SJSA1 (cell line): ENCODE measurements around the gene HCK. TPM values are rescaled to one million over a fixed set of nuclear protein-coding genes. Genes with fewer than 3 reads are reported as not detected.

Experiments used
- DNase-seq, 2 experiments: peaks; one replicate each; pipeline ENCODE4 v3.0.0-alpha.2; 2015 to 2020; ENCODE audit warnings: low spot score in 2 of 2, low read depth in 1 of 2
- H3K27ac ChIP-seq: fragments of 250-450 bp; sonication (Bioruptor Pico); 2 replicates; pipeline ENCODE4 v1.5.1; 2020; ENCODE audit warnings: mild to moderate bottlenecking, moderate library complexity
- H3K27me3 ChIP-seq: fragments of 250-450 bp; sonication (Bioruptor Pico); replicated peaks from 2 replicates; pipeline ENCODE4 v1.5.1; 2020; ENCODE audit warnings: mild to moderate bottlenecking, moderate library complexity
- H3K36me3 ChIP-seq: fragments of 250-450 bp; sonication (Bioruptor Pico); 2 replicates; pipeline ENCODE4 v1.5.1; 2020; ENCODE audit warnings: mild to moderate bottlenecking
- H3K4me1 ChIP-seq: fragments of 250-450 bp; sonication (Bioruptor Pico); replicated peaks from 2 replicates; pipeline ENCODE4 v1.6.1; 2021; ENCODE audit warnings: mild to moderate bottlenecking
- H3K4me3 ChIP-seq: fragments of 250-450 bp; sonication (Bioruptor Pico); 2 replicates; pipeline ENCODE4 v1.5.1; 2020; ENCODE audit warnings: mild to moderate bottlenecking
- H3K9me3 ChIP-seq: fragments of 250-450 bp; sonication (Bioruptor Pico); replicated peaks from 2 replicates; pipeline ENCODE4 v1.5.1; 2020; ENCODE audit warnings: mild to moderate bottlenecking
- total RNA-seq: library from RNA; depleted of rRNA; stranded (reverse); fragments of >200 nt; shearing (Covaris generic); gene quantifications from 2 replicates; pipeline ENCODE4 v1.2.3, GENCODE V29; 2014

HCK gene
- total RNA-seq, 1 experiment from 2014 or later: not detected

DNA sequence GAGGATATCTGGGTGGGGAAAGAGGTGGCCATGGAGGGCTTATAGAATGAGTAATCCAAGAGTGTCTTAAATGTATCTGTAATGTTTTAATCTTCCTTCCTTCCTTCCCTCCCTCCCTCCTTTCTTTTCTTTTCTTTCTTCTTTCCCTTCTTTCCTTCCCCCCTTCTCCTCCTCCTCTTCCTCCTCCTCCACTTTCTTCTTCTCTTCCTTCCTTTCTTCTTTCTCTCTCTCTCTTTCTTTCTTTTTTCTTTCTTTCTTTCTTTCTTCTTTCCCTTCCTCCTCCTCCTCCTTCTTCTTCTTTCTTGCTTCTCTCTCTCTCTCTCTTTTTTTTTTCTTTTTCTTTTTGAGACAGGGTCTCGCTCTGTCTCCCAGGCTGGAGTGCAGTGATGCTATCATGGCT lies 7.1 kb downstream of the HCK start:
- no peak overlapping the region for H3K4me3 ChIP-seq
- H3K9me3 ChIP-seq: no peaks in the 10 kb centered on the region
- peaks cover 8% of the 10 kb centered on the region; the same call in 1 of the 2 replicates for H3K27me3 ChIP-seq
- H3K27ac ChIP-seq: no peak overlapping the region
- H3K4me1 ChIP-seq: no peaks in the 10 kb centered on the region
- no peak for DNase-seq
- no peaks in the 10 kb centered on the region for H3K36me3 ChIP-seq

DNA sequence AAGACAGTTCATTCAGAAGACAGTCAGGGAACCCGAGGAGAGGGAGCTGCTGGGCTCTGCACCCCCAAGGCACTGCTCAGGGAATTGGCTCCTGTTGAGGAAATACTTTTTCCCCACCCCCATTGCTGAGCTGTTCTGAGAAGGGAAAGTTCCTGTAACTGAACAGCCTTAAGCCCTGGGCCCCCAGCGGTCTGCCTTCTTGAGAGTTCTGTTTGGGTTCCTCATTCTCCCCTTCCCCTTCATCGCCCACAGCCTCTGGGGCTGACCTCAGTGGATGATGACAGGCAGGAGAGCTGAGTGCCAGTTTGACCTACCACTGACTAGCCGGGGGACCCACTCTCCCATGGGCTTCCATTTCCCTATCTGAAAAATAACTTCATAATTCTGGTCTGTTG lies 10.7 kb downstream of the HCK start:
- no peak for DNase-seq
- no peaks in the 10 kb centered on the region for H3K9me3 ChIP-seq
- H3K4me3 ChIP-seq: no peak overlapping the region
- H3K27ac ChIP-seq: no peak overlapping the region
- no peaks in the 10 kb centered on the region for H3K36me3 ChIP-seq
- H3K4me1 ChIP-seq: peaks cover 8% of the 10 kb centered on the region
- peaks cover 5% of the 10 kb centered on the region; the same call in 1 of the 2 replicates for H3K27me3 ChIP-seq

DNA sequence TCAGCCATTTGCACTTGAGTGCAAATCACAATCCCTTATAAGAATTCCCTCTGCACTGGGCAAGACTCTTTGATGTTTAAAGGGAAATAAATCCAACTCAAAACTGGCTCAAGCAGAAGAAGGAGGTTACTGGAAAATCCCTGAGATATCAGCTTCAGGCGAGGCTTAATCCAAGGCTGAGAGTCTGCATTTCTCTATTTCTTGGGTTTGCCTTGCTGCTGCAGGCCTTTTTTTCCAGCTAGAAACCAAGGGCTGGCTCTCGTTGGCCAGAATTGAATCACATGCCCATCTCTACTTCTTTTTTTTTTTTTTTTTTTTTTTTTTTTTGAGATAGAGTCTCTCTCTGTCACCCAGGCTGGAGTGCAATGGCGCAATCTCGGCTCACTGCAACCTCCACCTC lies 11.7 kb downstream of the HCK start:
- H3K36me3 ChIP-seq: no peaks in the 10 kb centered on the region
- DNase-seq: no peak
- H3K4me3 ChIP-seq: no peak overlapping the region
- peaks cover 12% of the 10 kb centered on the region for H3K4me1 ChIP-seq
- no peak overlapping the region for H3K27ac ChIP-seq
- H3K27me3 ChIP-seq: peaks cover 5% of the 10 kb centered on the region; the same call in 1 of the 2 replicates
- no peaks in the 10 kb centered on the region for H3K9me3 ChIP-seq

DNA sequence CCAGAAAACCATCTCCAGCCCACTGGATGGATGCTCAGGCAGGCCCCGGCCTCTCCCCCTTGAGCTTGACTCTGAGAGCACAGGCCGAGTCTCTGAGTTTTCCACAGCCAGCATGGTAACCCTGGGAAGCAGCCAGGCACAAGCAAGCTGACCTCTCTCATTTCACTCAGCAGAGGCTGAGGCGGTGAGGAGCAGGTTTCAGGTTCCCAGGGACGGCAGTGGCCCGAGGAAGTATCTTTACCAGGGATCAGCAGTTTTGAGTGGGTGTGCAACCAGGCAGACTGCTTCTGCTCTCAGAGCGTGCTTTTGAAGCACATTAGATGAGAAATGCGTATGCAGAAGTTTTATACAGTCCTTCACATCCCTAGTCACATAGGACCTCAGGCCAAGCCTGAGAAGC lies 12.6 kb downstream of the HCK start:
- Histone ChIP-seq H3K4me1 (peaks cover 22% of the 10 kb centered on the region), H3K27me3 (no peaks in the 10 kb centered on the region; the same call in 1 of the 2 replicates), H3K27ac (no peak overlapping the region), H3K4me3 (no peak overlapping the region), H3K9me3 (no peaks in the 10 kb centered on the region), H3K36me3 (no peaks in the 10 kb centered on the region)
- DNase-seq: no peak

- Histone ChIP-seq H3K36me3 (no peaks in the 10 kb centered on the region), H3K9me3 (no peaks in the 10 kb centered on the region), H3K4me1 (peaks cover 39% of the 10 kb centered on the region), H3K4me3 (no peak overlapping the region), H3K27ac (peak overlapping the region; percentile 48; the same call in 1 of the 2 replicates), H3K27me3 (no peaks in the 10 kb centered on the region)
- DNase-seq: peak; percentile 75 to 84
Observed at GRCh38 chr20:32067234-32067821, 15.3 kb downstream of the HCK start.

GRCh38 chr20:32068174-32068573 lies 16.1 kb downstream of the HCK start:
- no peak for DNase-seq
- no peaks in the 10 kb centered on the region for H3K36me3 ChIP-seq
- peaks cover 43% of the 10 kb centered on the region for H3K4me1 ChIP-seq
- H3K27me3 ChIP-seq: no peaks in the 10 kb centered on the region
- H3K4me3 ChIP-seq: no peak overlapping the region
- H3K9me3 ChIP-seq: no peaks in the 10 kb centered on the region
- peak overlapping the region; percentile 48 for H3K27ac ChIP-seq

GRCh38 chr20:32069711-32070110 lies 17.7 kb downstream of the HCK start:
- DNase-seq: peak in 1 of 2 experiments; percentile 38
- Histone ChIP-seq H3K4me3 (no peak overlapping the region), H3K9me3 (no peaks in the 10 kb centered on the region), H3K36me3 (no peaks in the 10 kb centered on the region), H3K27me3 (no peaks in the 10 kb centered on the region), H3K4me1 (peaks cover 43% of the 10 kb centered on the region), H3K27ac (peak overlapping the region; percentile 10)

DNA sequence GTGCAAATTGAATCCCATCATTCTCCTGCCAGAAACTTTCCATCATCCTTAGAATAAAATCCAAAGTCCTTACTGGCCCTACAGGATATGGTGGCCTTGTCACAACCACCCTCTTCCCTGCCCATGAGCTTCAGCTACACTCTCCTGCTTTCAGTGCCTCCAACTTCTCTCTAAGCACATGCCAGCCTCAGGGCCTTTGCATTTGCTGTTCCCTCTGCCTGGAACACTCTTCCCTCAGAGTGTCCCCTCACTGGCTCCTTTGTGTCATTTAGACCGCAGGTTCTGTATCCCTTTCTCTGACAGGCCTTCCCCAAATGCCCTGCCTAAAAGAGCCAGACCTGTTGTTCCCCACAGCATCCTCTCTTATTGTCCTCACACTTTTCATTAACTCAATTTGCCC lies 18.2 kb downstream of the HCK start:
- DNase-seq: no peak
- no peak overlapping the region for H3K27ac ChIP-seq
- no peaks in the 10 kb centered on the region for H3K9me3 ChIP-seq
- no peaks in the 10 kb centered on the region for H3K27me3 ChIP-seq
- peaks cover 43% of the 10 kb centered on the region for H3K4me1 ChIP-seq
- H3K4me3 ChIP-seq: no peak overlapping the region
- no peaks in the 10 kb centered on the region for H3K36me3 ChIP-seq

DNA sequence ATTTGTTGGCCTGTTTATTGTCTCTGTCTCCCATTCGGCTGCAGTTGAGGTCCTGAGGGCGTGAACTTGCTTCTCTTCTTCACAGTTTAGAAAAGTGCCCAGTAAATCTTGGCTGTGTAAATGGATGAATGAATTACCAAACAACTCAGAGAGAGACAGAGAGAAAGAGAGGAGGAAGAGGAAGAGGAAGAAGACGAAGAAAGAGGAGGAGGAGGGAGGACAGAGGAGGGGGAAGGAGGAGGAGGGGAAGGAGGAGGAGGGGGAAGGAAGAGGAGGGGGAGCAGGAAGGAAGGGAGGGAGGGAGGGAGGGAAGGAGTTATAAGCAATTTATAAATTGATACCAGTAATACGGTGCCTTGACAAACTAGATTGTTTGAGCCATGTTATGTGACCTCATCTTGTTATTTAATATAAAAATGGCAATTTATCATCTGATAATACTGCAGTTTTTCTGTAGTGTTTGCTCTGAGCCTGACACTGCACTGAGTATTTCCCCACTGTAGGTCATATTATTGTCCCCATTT lies 18.7 kb downstream of the HCK start:
- H3K36me3 ChIP-seq: no peaks in the 10 kb centered on the region
- H3K27me3 ChIP-seq: no peaks in the 10 kb centered on the region
- no peaks in the 10 kb centered on the region for H3K9me3 ChIP-seq
- H3K27ac ChIP-seq: no peak overlapping the region
- peaks cover 43% of the 10 kb centered on the region for H3K4me1 ChIP-seq
- no peak for DNase-seq
- H3K4me3 ChIP-seq: no peak overlapping the region

DNA sequence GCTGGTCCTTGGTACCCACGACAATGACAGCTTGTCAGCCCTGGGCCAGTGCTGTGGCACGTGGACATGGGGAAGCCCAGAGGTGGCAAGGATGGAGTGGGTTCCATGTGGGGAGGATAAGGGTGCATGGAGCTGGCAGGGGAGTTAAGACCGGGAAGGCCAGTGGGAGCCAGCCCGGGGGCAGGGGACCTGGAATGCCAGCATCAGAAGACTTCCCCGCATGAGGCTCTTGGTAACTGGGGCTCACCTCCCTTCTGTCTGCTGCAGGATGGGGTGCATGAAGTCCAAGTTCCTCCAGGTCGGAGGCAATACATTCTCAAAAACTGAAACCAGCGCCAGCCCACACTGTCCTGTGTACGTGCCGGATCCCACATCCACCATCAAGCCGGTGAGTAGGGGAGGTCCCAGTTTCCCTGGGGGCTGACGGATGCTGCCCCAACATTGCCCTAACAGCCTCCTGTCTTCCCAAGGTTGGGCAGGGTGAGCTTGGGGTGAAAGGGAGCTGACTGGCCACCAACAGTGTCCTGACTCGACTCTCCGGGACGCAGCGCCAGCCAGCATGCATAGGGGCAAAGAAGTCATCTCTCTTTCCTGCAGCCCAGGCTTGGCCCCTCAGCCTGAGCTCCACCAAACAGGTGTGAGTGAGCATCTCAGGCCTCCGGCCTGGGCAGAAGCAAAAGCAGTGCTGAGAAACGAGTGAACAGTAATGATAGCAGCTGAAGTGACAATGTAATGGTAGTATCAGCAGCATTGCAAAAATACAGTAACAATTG lies 19.5 kb downstream of the HCK start:
- H3K9me3 ChIP-seq: no peaks in the 10 kb centered on the region
- no peaks in the 10 kb centered on the region for H3K27me3 ChIP-seq
- H3K4me3 ChIP-seq: no peak overlapping the region
- no peak overlapping the region for H3K27ac ChIP-seq
- no peak for DNase-seq
- peaks cover 42% of the 10 kb centered on the region for H3K4me1 ChIP-seq
- no peaks in the 10 kb centered on the region for H3K36me3 ChIP-seq

- Histone ChIP-seq H3K9me3 (no peaks in the 10 kb centered on the region), H3K36me3 (no peaks in the 10 kb centered on the region), H3K27ac (no peak overlapping the region), H3K27me3 (no peaks in the 10 kb centered on the region), H3K4me3 (no peak overlapping the region), H3K4me1 (peaks cover 35% of the 10 kb centered on the region)
- no peak for DNase-seq
Observed at GRCh38 chr20:32072168-32072750, 20.2 kb downstream of the HCK start.

- Histone ChIP-seq H3K36me3 (no peaks in the 10 kb centered on the region), H3K4me3 (no peak overlapping the region), H3K4me1 (peaks cover 12% of the 10 kb centered on the region), H3K27ac (no peak overlapping the region), H3K27me3 (no peaks in the 10 kb centered on the region), H3K9me3 (no peaks in the 10 kb centered on the region)
- no peak for DNase-seq
Observed at GRCh38 chr20:32075534-32075933, 23.5 kb downstream of the HCK start.

- Histone ChIP-seq H3K27me3 (0 out of 2 replicates have a peak, but pooled peaks cover 1% of the 10 kb centered on the region), H3K4me3 (no peak overlapping the region), H3K9me3 (no peaks in the 10 kb centered on the region), H3K36me3 (no peaks in the 10 kb centered on the region), H3K4me1 (peaks cover 5% of the 10 kb centered on the region), H3K27ac (no peak overlapping the region)
- DNase-seq: no peak
Observed at GRCh38 chr20:32077190-32077589, 25.1 kb downstream of the HCK start.

DNA sequence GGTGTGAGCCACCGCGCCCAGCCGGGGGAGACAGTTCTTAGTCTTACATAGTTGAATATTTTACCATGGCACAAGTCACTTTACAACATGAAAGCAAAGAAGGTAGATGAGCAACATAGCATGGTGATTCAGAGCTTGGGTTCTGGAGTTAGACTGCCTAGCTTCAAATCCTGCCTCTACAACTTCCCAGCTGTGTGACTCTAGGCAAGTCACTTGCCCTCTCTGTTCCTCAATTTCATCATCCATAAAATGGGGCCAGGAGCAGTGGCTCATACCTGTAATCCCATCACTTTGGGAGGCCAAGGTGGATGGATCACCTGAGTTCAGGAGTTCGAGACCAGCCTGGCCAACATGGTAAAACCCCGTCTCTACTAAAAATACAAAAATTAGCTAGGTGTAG lies 26.3 kb downstream of the HCK start:
- Histone ChIP-seq H3K36me3 (no peaks in the 10 kb centered on the region), H3K4me1 (no peaks in the 10 kb centered on the region), H3K27me3 (peaks cover 12% of the 10 kb centered on the region; the same call in 1 of the 2 replicates), H3K9me3 (no peaks in the 10 kb centered on the region), H3K27ac (no peak overlapping the region), H3K4me3 (no peak overlapping the region)
- no peak for DNase-seq
